Effector CD4-positive, alpha-beta T cell (primary cell): ENCODE measurements around the gene SMAP2.

Experiments used
- DNase-seq: peaks from one replicate; pipeline ENCODE4 v3.0.0-alpha.2; 2020

SMAP2 gene

GRCh38 chr1:40391688-40392145 lies 18.2 kb downstream of the SMAP2 start:
- DNase-seq: no peak

DNA sequence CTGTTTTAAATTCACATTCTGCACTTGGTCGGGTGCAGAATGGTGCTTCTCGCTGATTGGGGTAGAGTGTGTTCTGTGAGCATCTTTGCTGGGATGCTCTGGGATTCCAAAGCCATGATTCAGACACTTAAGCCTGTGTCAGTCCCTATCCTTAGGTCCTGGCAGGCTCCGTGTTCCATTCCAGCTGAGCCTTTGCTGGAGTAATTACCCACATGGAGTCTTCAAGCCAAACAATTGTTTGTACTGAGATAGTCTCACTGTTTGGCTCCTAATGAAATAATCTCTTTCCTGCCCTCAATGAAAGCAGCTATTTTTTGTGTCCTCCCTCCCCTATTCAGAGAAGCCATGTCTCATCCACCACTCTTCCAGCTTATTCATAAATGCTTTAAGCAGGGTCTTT lies 18.7 kb downstream of the SMAP2 start:
- DNase-seq: no peak

GRCh38 chr1:40393173-40393572 lies 19.6 kb downstream of the SMAP2 start:
- no peak for DNase-seq

DNA sequence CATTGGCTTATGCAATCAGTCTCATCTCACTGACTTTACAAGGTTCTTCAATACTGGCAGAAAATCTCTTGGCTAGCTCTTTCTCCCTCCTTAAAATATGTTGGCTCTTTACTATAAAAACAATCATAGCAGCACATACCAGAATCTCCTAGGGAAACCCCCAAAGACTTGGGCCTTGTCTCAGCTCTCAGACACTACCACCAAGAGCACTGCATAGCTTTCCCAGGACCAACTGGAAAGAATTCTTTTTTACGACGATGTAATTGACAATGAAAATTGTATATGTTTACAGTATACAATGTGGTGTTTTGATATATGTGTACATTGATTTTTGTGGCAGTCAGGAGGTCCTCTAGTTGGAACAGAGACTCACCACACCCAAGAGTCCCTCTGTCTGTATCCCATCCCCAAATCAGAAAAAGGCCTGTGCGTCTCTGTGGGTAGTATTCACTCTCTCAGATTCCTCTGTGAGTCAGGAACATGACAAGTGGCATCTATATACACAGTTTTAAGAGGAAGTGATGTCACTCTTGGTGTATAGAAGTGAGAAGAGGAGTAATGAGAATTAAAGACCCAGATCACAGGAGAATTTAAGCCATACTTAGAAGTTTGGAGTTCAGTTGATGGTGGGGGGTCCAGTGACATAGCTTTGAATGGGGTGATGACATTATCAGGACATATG lies 21.1 kb downstream of the SMAP2 start:
- peak; percentile 45 for DNase-seq

DNA sequence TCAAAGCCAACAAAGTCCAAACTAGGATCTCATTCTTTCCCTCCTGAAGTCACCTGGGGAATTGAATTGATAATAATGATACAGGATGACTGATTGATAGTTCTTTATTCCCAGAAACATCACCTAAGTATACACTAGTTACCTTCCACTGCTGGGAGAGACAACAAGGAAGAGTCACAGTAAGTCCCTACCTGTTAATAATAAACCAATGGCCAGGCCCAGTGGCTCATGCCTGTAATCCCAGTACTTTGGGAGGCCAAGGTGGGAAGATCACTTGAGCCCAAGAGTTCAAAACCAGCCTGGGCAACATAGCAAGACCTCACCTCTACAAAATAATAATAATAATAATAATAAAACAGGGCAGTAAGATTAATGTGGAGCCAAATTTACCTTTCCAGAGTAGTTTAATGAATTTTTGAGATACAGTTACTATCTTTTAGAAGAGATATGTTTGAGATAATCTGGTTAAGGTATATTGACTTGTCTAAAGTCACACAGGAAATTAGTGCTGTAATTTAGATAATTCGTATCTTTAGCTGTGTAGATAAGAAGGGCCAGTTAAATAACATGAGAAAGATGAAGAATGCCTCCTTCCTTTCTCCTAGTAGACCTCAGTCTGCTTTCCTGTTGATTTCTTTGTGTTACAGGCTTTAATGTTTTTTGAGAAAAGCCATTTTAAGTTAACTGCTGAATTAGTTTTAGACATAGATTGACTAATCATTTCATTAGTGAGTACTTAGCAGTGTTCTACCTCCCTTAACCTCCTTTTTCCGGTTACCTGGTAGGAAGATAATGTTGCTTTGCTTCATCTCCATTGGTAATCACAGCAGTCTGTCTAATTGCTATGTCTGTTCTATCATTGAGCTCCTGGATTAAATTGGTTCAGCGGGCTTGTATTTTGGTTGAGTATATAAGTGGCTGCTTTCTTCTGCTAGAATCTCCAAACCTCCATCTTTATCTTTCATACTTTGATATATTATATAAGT lies 22.0 kb downstream of the SMAP2 start:
- DNase-seq: no peak

DNA sequence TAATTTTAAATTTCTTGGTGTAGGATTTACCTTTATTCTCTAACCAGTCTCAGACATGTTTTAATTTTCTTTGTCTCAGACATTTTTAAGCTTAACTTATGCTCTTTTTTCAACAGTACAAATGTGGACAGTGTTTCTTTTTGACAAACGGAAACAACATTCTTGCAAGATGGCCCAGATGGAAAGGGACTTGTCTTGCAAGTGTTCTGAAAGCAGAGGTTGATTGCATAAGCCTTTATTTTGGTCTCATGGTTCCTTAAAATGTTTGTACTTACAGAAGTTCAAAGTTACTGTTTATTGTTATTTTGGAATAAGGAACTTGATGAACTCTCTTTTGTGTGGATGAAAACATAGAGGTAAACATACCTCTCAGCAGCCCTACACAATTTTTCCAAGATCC lies 22.9 kb downstream of the SMAP2 start:
- DNase-seq: no peak

DNA sequence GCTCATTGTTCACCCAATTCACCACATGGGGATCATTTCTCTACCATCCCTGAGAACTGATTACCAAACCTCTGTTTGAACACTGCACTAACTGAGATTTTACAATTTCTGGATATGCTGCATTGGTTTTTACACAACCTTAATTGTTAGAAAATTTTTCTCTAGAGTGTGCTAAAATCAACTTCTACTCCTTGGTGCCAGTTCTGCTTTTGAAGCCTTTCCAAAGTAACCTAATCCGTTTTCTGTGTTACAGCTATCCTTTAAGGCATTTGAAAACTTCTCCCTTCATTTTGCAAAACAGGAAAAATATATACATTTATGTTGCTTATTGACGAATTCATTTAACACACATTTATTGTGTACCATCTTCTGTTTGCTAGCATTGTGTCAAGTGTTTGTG lies 23.7 kb downstream of the SMAP2 start:
- no peak for DNase-seq

DNA sequence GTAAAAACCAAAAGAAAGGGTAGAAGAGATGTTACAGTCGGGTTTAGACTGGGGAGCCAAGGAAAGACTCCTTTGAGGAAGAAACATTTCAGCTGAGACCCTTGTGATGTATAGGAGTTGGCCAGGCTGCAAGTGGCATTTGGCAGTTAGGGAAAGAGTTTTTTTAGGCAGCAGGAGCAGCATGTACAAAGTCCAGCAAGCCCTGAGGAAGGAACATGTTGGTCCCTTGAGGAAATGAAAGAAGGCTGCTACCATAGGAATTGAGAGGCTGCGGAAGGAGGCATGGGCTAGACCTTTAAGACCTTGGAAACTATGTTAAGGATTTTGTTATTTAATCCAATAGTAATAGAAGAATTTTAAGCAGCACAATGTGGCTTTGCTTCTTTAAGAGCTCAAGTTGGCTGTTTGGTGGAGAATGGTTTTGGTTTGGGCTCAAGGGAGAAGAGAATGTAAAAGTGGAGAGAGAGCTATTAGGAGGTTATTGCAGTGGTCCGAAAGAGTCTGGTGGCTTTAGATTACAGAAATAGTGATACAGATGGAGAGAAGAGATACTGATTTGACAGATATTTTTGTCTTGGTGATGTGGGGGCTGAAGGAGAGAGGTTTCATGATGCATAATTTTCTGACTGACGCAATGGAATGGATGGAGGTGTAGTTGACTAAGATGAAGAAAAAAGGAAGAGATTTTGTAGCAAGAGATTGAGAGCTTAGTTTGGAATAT lies 26.6 kb downstream of the SMAP2 start:
- DNase-seq: no peak

- DNase-seq: no peak
Measured at GRCh38 chr1:40401473-40402201, 28.1 kb downstream of the SMAP2 start.

- peak; percentile 28 for DNase-seq
Measured at GRCh38 chr1:40404670-40405462, 31.3 kb downstream of the SMAP2 start.

- DNase-seq: no peak
Measured at GRCh38 chr1:40405812-40406211, 32.3 kb downstream of the SMAP2 start.

GRCh38 chr1:40407453-40407852 lies 33.9 kb downstream of the SMAP2 start:
- no peak for DNase-seq

DNA sequence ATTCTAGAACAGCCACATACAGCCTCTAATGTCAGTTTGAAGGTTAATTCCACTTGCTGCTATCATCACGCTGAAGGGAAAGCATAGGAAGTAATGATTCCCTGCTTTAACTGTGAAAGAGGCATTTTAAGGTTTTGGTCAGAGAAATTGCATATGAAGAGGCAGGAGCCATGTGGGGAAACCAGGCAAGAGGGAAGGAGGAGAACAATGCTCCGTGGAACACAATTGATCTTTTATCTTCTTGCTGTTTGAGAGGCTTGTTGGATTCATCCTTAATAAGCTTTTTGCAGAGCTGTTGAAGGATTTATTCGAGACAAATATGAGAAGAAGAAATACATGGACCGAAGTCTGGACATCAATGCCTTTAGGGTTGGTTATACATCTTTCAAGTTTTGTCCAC lies 35.9 kb downstream of the SMAP2 start:
- no peak for DNase-seq

- DNase-seq: no peak
Measured at GRCh38 chr1:40411294-40411693, 37.8 kb downstream of the SMAP2 start.

DNA sequence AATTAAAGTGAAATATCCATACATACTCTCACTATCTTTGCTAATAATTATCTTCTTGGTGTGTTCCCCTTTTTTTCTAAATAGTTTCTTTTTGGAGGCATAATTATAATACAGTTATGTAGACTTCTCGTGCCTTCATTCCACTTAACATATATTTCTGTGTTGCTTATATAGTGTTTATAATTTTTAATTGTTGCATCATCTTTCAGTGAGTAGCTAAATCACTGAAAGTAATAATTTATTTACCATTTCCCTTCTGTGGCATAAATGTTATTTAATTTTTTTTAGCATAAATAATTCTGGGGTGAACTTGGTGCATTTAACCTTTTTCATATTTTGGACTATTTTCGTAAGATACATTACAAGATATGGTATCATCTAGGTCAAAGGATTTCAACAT lies 38.3 kb downstream of the SMAP2 start:
- DNase-seq: no peak

GRCh38 chr1:40413527-40414252 lies 40.2 kb downstream of the SMAP2 start:
- DNase-seq: no peak

DNA sequence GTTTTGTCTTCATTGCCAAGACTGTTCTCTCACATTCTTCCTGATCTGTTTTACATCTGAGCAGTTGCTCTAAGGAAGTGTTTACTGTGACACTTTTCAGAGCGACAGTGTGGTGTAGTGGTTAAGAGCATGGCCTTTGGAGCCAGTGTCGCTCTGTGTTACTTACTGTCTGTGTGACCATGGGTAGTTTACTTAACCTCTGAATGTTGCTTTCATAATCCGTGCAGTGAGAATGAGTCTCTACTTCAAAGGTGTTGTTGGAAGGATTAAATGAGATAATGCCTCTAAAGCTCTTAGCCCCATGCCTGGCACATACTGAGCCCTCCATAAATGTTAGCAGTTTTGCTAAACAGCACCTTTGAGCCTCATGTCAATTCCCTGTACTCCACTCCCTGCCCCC lies 40.8 kb downstream of the SMAP2 start:
- no peak for DNase-seq

GRCh38 chr1:40416709-40417108 lies 43.2 kb downstream of the SMAP2 start:
- no peak for DNase-seq

- no peak for DNase-seq
Measured at GRCh38 chr1:40421431-40422384, 48.2 kb downstream of the SMAP2 start.
